UCSD-AML1 (cell line): ENCODE measurements around the gene NDRG3.
"Not testable (repeated sequence)": the region's sequence is repeated elsewhere in the genome, so short reads cannot be mapped to it uniquely, and the experiment has no call there.

Experiments used
- DNase-seq: peaks from one replicate; lab custom pipeline; 2025; ENCODE audit not compliant: unreplicated experiment; lab: John Stamatoyannopoulos, UW

NDRG3 gene

GRCh38 chr20:36645998-36646397 is 99.9 kb downstream of the NDRG3 start, which contains the start of gene SLA2:
Gene SLA2 (minus strand): TSS chr20:36646196. CDS start chr20:36641335, 4,861 bp downstream.
- DNase-seq: peak; percentile 79

GRCh38 chr20:36645353-36645752 is 100.5 kb downstream of the NDRG3 start:
- no peak for DNase-seq

- no peak for DNase-seq
Observed at GRCh38 chr20:36644706-36645095, 101.2 kb downstream of the NDRG3 start.

- no peak for DNase-seq
Observed at GRCh38 chr20:36644032-36644705, 101.7 kb downstream of the NDRG3 start.

GRCh38 chr20:36642136-36642535 is 103.8 kb downstream of the NDRG3 start:
- DNase-seq: no peak

- DNase-seq: no peak
Observed at GRCh38 chr20:36641506-36641843, 104.4 kb downstream of the NDRG3 start.

- not testable (repeated sequence) for DNase-seq
Observed at GRCh38 chr20:36638876-36639400, 107.0 kb downstream of the NDRG3 start.

- no peak for DNase-seq
Observed at GRCh38 chr20:36634342-36634741, 111.5 kb downstream of the NDRG3 start.

GRCh38 chr20:36633285-36633772 is 112.6 kb downstream of the NDRG3 start:
- no peak for DNase-seq

GRCh38 chr20:36632487-36633284 is 113.2 kb downstream of the NDRG3 start:
- DNase-seq: no peak

- DNase-seq: no peak
Observed at GRCh38 chr20:36632147-36632486, 113.8 kb downstream of the NDRG3 start.

GRCh38 chr20:36631646-36632045 is 114.2 kb downstream of the NDRG3 start:
- no peak for DNase-seq

- peak; percentile 67 for DNase-seq
Observed at GRCh38 chr20:36629719-36630681, 115.9 kb downstream of the NDRG3 start.

GRCh38 chr20:36628076-36628475 is 117.8 kb downstream of the NDRG3 start:
- DNase-seq: no peak

GRCh38 chr20:36624944-36625324 is 121.0 kb downstream of the NDRG3 start:
- DNase-seq: no peak

GRCh38 chr20:36624068-36624943 is 121.6 kb downstream of the NDRG3 start:
- no peak for DNase-seq

- DNase-seq: no peak
Observed at GRCh38 chr20:36623444-36623843, 122.4 kb downstream of the NDRG3 start.

- DNase-seq: no peak
Observed at GRCh38 chr20:36620917-36621316, 125.0 kb downstream of the NDRG3 start.

GRCh38 chr20:36614781-36615557 is 130.9 kb downstream of the NDRG3 start:
- no peak for DNase-seq
